Adipocyte (in vitro differentiated cells): Measurements from ENCODE around the gene FAHD1.
"Not testable (repeated sequence)": the region's sequence is repeated elsewhere in the genome, so short reads cannot be mapped to it uniquely, and the experiment has no call there.

Experiments
- DNase-seq: peaks from one replicate; pipeline ENCODE4 v3.0.0-alpha.2; 2015; ENCODE audit warnings: low read depth
- H3K27me3 ChIP-seq: replicated peaks from 2 replicates; pipeline ENCODE4 v1.7.0; 2013; ENCODE audit warnings: mild to moderate bottlenecking, low read length, moderate library complexity; ENCODE audit not compliant: control insufficient read depth, insufficient read depth
- H3K36me3 ChIP-seq: 2 replicates; pipeline ENCODE4 v1.7.0; 2013; ENCODE audit warnings: low read length, mild to moderate bottlenecking, moderate library complexity; ENCODE audit not compliant: control insufficient read depth, insufficient read depth, severe bottlenecking
- H3K4me1 ChIP-seq: 2 replicates; pipeline ENCODE4 v1.7.0; 2013; ENCODE audit warnings: mild to moderate bottlenecking, low read length, moderate library complexity; ENCODE audit not compliant: control insufficient read depth, insufficient read depth
- H3K4me3 ChIP-seq: 2 replicates; pipeline ENCODE4 v1.7.0; 2013; ENCODE audit warnings: mild to moderate bottlenecking, low read length, moderate library complexity
- H3K9ac ChIP-seq: 2 replicates; pipeline ENCODE4 v1.7.0; 2013; ENCODE audit warnings: mild to moderate bottlenecking, low read length, moderate library complexity
- H3K9me3 ChIP-seq: 2 replicates; pipeline ENCODE4 v1.7.0; 2013; ENCODE audit warnings: mild to moderate bottlenecking, low read length, moderate library complexity; ENCODE audit not compliant: control insufficient read depth

The FAHD1 gene

GRCh38 chr16:1862394-1862793 lies 35.4 kb downstream of the FAHD1 start:
- H3K4me1 ChIP-seq: no peaks in the 10 kb centered on the region
- no peak overlapping the region for H3K9ac ChIP-seq
- H3K4me3 ChIP-seq: no peak overlapping the region
- H3K27me3 ChIP-seq: peaks cover 57% of the 10 kb centered on the region
- no peaks in the 10 kb centered on the region for H3K9me3 ChIP-seq
- no peak for DNase-seq
- no peaks in the 10 kb centered on the region for H3K36me3 ChIP-seq

GRCh38 chr16:1863681-1864460 lies 36.9 kb downstream of the FAHD1 start:
- Histone ChIP-seq H3K27me3 (peaks cover 42% of the 10 kb centered on the region), H3K4me1 (no peaks in the 10 kb centered on the region), H3K36me3 (no peaks in the 10 kb centered on the region), H3K4me3 (no peak overlapping the region), H3K9me3 (no peaks in the 10 kb centered on the region), H3K9ac (no peak overlapping the region)
- DNase-seq: peak; percentile 78

GRCh38 chr16:1865902-1866690 lies 39.1 kb downstream of the FAHD1 start:
- peaks cover 22% of the 10 kb centered on the region for H3K27me3 ChIP-seq
- DNase-seq: no peak
- no peaks in the 10 kb centered on the region for H3K36me3 ChIP-seq
- H3K9me3 ChIP-seq: no peaks in the 10 kb centered on the region
- H3K9ac ChIP-seq: no peak overlapping the region
- no peak overlapping the region for H3K4me3 ChIP-seq
- peaks cover 8% of the 10 kb centered on the region for H3K4me1 ChIP-seq

GRCh38 chr16:1870365-1871082 lies 43.5 kb downstream of the FAHD1 start:
- Histone ChIP-seq H3K9me3 (no peaks in the 10 kb centered on the region), H3K9ac (no peak overlapping the region), H3K36me3 (no peaks in the 10 kb centered on the region), H3K27me3 (peaks cover 14% of the 10 kb centered on the region), H3K4me1 (peaks cover 8% of the 10 kb centered on the region), H3K4me3 (no peak overlapping the region)
- peak; percentile 58 for DNase-seq

- no peaks in the 10 kb centered on the region for H3K36me3 ChIP-seq
- no peaks in the 10 kb centered on the region for H3K9me3 ChIP-seq
- peaks cover 16% of the 10 kb centered on the region for H3K27me3 ChIP-seq
- DNase-seq: peak; percentile 39
- H3K4me1 ChIP-seq: peaks cover 8% of the 10 kb centered on the region
- H3K4me3 ChIP-seq: no peak within 1 kb of the TSS
- H3K9ac ChIP-seq: no peak within 1 kb of the TSS
These were observed 45.1 kb downstream of the FAHD1 start, which contains the start of gene MEIOB for GRCh38 chr16:1871974-1872635. TSS of gene MEIOB (minus strand) at chr16:1872164. CDS start at chr16:1868175, 3,989 bp downstream.

GRCh38 chr16:1874854-1875253 lies 47.8 kb downstream of the FAHD1 start:
- Histone ChIP-seq H3K27me3 (peaks cover 35% of the 10 kb centered on the region), H3K9ac (no peak overlapping the region), H3K4me3 (no peak overlapping the region), H3K4me1 (peaks cover 8% of the 10 kb centered on the region), H3K9me3 (no peaks in the 10 kb centered on the region), H3K36me3 (no peaks in the 10 kb centered on the region)
- DNase-seq: no peak

GRCh38 chr16:1876066-1876465 lies 49.1 kb downstream of the FAHD1 start:
- not testable (repeated sequence) for DNase-seq, H3K36me3 ChIP-seq, H3K4me1 ChIP-seq, H3K4me3 ChIP-seq, H3K9ac ChIP-seq, H3K9me3 ChIP-seq
- peaks cover 43% of the 10 kb centered on the region for H3K27me3 ChIP-seq

- peaks cover 47% of the 10 kb centered on the region for H3K27me3 ChIP-seq
- no peaks in the 10 kb centered on the region for H3K4me1 ChIP-seq
- no peak for DNase-seq
These were observed 49.5 kb downstream of the FAHD1 start for GRCh38 chr16:1876468-1876867.

GRCh38 chr16:1877089-1877488 lies 50.1 kb downstream of the FAHD1 start:
- Histone ChIP-seq H3K9me3 (no peaks in the 10 kb centered on the region), H3K36me3 (no peaks in the 10 kb centered on the region), H3K9ac (no peak overlapping the region), H3K27me3 (peaks cover 47% of the 10 kb centered on the region), H3K4me1 (no peaks in the 10 kb centered on the region), H3K4me3 (no peak overlapping the region)
- DNase-seq: no peak

More at GRCh38 chr16:1876468-1876867, 49.5 kb downstream of the FAHD1 start:
- H3K4me3 ChIP-seq: no peak overlapping the region
- no peaks in the 10 kb centered on the region for H3K36me3 ChIP-seq
- no peak overlapping the region for H3K9ac ChIP-seq
- H3K9me3 ChIP-seq: no peaks in the 10 kb centered on the region

- Histone ChIP-seq H3K9me3 (no peaks in the 10 kb centered on the region), H3K27me3 (peaks cover 47% of the 10 kb centered on the region), H3K4me3 (no peak overlapping the region)
These were observed 50.8 kb downstream of the FAHD1 start for GRCh38 chr16:1877804-1878203.

More at GRCh38 chr16:1877804-1878203, 50.8 kb downstream of the FAHD1 start:
- DNase-seq: no peak
- no peaks in the 10 kb centered on the region for H3K4me1 ChIP-seq
- H3K9ac ChIP-seq: no peak overlapping the region
- no peaks in the 10 kb centered on the region for H3K36me3 ChIP-seq
